Hippocampal formation (tissue), 2 donors: Measurements from ENCODE around the gene RELL2.
"Not testable (repeated sequence)": the region's sequence is repeated elsewhere in the genome, so short reads cannot be mapped to it uniquely, and the experiment has no call there.

Source experiments
- DNase-seq, 2 donors: peaks; one replicate each; lab custom pipeline; 2025; lab: John Stamatoyannopoulos, UW

RELL2 gene, protein sequence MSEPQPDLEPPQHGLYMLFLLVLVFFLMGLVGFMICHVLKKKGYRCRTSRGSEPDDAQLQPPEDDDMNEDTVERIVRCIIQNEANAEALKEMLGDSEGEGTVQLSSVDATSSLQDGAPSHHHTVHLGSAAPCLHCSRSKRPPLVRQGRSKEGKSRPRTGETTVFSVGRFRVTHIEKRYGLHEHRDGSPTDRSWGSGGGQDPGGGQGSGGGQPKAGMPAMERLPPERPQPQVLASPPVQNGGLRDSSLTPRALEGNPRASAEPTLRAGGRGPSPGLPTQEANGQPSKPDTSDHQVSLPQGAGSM

DNA sequence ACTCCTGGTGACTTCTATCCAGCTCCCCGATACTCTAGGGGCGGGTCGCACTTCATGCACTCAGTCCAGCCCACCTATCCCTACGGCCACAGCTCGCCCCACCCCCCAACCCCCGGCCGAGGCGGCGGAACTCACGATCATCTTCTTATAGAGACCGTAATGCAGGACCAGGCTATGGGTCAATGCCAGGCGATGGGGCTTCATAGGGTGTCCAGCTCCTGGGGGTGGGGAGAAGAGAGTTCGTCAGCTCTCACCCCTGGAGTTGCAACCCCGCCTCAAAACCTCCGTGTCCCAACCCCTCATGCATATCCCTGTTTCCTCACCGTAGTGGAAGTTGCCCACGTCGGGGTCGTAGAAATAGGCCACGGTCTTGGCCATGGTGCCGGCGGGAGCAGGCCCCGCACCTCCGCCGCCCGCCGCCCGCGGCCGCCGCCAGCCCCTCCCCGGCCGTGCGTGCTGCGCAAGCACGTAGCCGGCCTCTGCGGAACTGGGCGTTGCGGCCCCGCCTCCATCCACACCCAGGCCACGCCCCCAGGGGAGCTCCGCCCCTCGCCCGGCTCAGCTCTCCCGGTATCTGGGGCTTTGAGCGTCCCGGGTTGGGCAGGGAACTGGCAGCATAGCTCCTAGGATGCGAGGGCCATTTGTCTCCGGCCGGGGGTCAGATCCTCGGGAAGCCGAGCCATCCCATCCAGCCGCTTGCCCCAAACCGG, at the start of gene RELL2, which contains the start of gene HDAC3:
Gene RELL2, plus strand, starts transcription at position 585 of the 710 bp plus-strand sequence. CDS start 1,229 bp downstream, outside the sequence.
Gene HDAC3, minus strand, starts transcription at position 437 of the 710 bp plus-strand sequence. Its CDS starts 59 bp downstream, at position 378.
- peak; percentile 89 to 91 for DNase-seq

DNA sequence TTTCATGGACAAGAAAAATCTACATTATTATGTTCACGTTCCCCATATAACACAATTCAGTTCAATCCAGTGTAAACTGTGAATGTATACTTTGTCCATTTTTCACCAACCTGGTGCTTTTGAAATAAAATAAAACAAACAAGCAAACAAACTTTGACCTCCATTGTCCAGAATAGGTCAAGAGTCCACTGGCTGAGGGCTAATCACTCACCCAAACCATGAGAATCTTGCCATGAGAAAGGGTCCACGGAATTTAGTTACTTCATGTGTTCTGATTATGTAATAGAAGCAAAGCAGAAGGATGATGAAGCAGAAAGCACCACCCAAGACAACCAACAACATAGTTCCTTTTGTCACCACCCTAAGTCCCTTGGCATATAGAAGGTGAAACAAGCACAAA, 46.7 kb upstream of the RELL2 start:
- DNase-seq: no peak

DNA sequence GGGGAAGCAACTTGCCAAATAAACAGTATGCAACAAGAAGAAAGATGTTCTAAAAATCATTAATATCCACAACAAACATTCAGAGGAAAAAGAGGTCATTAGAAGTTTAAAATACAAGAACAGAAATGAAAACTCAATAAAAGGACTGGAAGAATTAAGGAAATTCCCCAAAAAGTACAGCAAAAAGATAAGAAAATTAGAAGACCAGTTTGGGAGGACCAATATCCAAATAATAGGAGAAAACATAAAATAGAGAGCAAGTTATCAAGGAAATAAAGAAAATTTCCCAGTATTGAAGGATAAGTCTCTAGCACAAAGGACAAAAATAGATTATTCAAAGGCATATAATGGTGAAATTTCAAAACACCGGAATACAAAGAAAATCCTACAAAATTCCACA, 39.9 kb upstream of the RELL2 start:
- DNase-seq: no peak

DNA sequence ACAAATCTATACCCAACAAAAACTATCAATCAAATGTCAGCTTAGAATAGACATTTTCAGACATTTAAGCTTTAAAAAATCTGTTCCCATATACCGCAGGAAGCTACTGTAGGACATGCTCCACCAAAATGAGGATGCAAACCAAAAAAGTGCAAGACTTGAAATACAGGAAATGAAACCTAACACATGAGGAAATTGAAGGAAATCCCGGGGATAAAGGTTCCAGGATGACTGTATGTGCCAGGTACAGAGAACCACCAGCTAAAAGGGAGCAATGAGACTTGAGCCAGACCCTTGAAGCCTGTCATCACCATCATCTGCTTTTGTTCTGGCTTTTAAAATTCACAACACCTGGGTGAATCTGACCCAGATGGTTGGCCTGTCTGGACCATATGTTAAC, 39.4 kb upstream of the RELL2 start:
- DNase-seq: no peak

DNA sequence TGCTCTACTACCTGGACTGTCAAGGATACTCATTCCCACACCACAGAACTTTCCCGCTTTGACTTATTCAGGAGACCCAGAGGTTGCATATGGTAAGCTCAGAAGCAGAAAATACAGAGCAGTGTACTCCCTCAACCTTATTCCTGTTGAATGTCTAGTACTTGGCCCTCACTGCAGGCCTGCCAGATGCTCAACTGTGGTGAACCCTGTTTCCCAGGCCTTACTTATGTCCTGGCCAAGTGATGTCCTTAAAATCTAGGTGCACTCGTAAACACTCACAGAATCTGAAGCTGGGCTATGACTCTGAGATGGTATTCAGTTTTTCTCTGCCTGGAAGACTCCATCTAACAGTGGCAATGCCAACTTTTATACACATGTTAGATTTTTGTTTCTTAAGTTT, 39.0 kb upstream of the RELL2 start:
- DNase-seq: no peak

DNA sequence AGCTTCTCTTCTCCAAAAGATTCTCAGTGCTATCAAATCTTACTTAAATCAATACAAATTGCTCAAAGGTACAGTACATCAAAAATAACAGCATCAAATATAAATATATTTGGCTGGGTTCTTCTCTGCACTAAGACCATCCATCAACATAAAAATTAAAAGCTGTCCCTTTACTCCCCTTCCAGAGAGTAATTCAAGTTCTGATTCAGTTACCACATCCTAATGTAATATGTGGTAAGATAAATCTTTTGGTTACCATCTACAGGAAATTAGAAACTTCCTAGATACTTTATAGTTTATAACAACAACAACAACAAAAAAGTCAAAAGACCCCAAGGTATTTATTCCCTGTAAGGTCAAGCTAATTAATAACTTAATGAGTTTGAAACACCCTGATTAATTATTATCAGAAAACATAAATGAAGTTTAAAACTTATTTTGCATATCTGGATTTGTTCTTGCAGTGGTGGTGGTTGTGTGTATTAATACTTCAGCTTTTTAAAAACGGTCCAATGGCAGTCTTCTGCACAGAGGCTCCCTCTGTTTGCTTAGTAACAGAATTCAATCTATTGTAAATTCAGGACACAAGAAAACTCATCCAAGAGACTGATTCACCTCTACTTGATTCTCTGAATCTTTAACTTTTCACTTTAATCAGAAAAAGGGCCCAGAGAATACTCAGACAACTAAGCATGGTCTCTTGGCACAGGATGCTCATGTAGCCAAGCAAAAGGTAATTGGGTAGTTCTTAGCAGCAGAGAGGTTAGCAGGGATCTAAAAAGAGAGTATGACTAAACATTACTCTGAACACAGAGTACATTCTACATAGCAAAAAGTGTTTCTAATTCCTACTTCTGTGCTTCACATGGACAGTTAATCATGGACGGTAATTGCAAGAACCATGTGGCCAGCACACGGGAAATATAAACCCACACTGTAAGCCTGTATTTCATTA, 38.1 kb upstream of the RELL2 start:
- DNase-seq: no peak

DNA sequence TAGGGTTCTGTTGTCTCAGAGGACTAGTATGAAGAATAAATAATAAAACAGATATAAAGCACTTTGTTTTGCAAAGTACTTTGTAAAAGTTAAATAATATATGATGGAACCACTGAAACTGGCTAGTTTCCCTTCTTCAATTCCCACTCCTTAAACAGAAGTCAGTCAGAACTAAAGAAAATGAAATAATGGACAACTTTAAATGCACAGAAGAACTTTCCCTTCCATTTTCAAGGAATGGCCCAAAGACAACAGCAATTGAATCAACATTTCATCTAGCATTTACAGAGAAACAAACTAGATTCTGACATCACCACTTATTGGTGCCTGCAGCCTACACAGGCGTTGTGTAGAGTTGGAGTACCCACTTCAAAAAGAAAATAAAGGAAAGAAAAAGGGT, 34.2 kb upstream of the RELL2 start:
- no peak for DNase-seq

DNA sequence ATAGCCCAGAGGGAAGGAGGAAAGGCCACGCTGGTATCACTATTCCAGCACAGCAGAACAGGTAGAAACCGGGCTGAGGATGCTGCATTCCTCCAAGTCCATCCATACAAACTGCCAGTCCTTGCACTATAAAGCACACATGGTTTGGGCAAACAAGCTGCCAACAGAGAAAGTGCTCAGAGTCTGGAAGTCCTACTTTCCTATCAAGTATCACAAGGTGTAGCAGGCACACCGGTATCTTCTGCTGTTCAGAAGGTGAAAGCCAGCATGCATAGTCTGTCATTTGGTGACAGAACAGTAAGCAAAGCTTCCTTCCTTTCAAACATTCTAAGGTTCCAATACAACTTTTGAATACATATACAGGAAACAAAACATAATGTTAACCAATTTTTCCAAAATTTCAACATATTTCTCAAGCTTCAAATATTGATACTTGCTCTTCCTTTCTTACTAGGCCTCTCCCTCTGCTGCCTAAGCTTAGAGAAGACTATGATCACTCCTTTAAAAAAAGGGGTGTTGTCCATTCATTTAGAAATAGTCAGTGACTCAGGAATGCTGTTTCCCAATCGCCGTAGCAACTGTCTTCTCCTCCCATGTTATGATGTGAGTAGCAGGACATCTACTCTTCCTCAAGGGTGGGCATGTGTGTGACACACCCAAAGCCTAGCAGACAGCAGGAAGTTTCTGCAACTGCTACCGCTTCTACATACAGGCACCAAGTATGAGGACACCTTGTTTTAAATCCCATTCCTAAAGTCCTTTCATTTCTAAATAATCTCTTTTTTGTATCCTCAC, 32.7 kb upstream of the RELL2 start:
- DNase-seq: no peak

DNA sequence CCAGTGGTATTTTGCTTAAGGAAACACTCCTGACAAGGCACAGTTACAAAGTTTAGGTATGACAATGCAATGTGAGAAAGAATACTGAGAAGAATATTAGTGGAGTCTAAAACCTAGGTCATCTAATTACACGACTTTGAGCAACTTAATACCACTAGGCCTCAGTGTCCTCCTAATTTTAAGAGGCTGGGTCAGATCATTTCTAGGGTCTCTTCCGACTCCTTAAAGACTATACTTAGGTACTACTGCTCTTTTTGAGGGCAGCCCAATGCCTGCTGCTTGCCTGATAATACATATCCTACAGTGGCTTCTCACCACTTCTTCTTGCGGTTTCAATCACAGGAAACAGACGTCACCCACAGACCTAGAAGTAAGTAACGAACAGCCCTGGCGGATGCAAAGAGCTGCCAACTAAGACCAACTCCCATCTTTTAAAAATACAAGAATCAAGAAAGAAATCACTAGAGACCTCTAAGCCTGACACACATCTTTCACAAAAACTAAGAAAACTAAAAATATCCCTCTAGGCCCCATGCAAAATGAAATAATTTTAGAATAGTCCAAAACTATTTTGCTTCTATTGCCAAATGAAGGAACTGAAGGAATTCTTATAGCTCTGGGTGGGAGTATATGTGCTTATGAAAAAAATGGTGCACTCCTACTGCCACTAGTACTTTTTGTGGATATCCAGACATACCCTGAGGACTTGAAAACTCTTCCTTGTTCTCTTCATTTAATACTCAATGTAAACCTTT, 31.1 kb upstream of the RELL2 start:
- no peak for DNase-seq

DNA sequence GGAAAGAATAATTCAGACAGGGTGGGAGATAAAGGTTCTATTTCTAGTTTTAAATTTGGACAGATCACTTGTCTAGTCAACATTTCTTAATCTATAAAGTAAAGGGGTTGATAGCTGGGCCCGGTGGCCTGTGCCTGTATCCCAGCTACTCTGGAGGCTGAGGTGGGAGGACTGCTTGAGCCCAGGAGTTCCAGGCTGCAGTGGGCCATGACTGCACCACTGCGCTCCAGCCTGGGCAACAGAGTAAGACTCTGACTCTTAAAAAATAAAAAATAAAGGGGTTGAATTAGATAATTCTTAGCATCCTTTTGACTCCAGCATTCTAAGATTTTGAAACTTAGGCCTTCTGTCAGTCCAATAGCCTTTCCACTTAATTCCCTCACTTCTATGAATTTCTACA, 28.8 kb upstream of the RELL2 start:
- no peak for DNase-seq

DNA sequence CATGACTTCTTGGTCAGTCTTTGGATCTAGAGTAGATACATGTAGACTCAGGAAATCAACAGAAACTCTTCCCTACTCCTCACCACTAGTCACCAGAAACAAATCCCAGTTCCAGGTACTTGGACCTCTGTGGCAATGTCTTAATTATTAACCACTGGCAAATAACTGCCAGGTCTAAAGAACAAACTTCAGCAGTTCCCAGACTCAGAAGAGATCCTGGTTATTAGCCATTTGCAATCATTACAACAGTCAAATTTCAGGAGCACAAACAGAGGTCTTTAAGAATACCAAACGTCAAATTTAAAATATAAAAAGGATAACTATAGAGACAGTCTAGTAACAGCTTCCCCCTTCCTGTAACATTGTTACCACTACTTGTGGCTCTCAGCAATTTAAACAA, 28.2 kb upstream of the RELL2 start:
- DNase-seq: no peak

DNA sequence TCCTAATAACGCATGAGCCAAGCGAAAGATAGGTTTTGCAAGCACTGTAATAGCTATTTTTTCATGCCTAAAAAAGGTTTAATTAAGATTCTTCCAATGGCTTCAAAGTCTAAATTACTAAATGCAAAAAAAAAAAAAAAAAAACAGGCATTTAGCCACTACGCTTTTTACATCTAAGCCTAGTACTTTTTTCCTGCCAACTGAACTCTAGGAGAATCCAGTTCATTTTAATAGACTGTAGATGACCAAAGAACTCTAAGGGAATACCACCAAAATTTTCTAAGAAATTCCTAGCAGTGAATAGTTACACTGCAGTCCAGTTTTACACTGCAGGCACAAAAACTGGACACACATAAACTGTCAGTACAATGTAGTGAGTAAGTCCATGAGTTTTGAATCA, 27.8 kb upstream of the RELL2 start:
- no peak for DNase-seq

DNA sequence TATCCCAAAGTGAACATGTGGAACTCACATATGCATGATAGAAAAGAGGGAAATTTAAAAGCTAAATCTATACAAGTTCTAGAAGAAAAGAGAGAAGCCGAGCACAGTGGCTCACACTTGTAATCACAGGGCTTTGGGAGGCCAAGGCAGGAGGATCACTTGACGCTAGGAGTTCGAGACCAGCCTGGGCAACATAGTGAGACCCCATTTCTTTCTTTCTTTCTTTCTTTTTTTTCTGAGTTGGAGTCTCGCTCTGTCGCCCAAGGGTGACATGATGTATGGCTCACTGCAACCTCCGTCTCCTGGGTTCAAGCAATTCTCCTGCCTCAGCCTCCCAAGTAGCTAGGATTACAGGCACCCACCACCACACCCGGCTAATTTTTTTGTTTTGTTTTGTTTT, 26.9 kb upstream of the RELL2 start:
- not testable (repeated sequence) for DNase-seq

DNA sequence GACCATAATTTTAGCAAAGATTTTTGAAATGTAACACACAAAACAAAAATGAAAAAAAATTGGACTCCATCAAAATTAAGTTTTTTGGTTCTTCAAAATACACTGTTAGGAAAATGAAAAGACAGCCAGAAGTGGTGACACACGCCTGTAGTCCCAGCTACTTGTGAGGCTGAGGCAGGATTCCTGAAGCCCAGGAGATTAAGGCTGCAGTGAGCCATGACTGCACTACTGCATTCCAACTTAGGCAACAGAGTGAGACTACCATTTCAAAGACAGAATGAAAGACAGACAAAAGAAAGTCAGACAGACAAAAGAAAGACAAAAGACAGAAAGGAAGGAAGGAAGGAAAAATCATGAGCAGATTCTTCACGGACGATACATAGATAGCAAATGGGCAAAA, 25.5 kb upstream of the RELL2 start:
- DNase-seq: no peak

DNA sequence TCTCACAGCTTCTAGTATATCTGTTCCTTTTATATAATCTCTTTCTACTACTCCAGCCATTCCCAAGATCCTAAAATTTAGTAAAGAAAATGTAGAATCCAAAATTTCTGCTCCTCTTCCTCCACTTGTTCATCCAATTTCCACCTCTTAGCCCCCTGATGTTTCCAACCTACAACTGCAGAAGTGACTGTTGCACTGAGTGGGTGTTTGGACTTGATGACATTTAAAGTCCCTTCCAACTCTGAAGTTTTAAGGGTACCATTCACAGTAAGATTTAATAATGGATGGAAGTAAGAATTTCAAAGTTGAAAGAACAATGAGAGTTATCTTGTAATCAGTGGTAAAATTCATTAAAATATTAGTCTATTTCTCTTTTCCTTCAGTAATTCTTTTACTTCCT, 23.5 kb upstream of the RELL2 start:
- no peak for DNase-seq

DNA sequence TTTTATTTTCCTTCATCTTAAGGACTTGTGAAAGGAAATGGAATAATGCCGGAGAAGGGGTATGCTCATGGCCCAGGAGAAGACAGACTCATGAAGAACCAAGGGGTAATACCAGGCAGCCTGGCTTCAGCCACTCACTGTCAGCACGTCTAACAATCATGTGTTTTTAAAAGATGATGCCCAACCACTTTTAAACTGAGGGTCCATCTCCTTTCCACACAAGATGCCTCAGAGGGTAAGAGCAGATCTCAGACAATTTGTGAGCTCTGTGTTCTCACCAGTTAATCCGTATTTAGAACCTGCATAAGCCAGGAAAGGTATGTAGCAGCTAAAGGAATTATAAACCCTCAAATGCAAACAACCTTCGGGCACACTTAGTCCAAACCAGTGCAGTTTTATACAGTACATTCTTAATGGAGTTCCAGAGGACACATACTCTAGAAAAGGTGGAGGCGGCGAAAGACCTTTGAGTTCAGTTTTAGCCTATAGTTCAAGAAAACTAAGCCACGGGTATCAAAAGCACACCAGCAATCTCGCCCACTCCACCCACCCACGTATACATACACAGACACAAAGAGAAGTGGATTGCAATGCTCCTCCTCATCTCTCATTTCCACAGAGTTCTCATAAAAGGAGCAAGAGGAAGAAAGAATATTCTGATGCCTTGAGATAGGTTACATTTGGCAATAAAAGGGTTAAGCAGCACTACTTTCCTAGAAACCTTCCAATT, 20.6 kb upstream of the RELL2 start:
- DNase-seq: no peak

DNA sequence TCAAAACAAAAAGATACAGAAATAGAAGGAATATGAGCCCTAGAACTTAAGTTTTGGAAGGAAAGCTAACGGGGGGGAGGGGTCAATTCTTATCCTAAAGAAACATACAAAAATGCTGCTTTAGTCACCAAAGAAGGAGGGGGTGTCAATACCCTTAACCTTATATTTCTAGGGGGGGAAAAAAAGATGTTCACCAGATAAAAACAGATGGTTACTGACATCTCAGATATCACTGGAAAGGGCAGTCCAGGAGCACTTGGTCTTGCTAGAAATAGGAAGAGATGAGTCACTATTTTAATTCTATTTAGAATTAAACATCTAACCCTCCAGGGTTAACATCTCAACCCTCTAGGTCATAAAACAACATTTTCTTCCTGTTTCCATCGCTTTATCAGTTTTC, 19.7 kb upstream of the RELL2 start:
- no peak for DNase-seq

DNA sequence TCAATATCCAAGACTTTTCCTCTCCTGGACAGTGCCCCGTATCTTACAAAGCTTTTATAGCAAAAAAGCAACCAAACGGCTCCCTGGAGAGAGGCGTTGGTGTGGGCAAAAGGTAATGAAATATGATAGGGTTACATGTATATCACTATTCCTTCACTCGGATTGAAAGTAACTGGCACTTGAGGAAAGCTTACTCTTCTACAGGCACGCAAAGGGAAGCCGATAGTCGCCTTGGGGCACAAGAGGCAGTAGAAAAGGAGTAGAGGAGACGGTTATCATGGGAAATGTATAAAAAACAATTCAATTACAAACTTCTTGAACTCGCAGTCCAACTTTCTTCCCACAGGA, 19.1 kb upstream of the RELL2 start:
- DNase-seq: no peak

DNA sequence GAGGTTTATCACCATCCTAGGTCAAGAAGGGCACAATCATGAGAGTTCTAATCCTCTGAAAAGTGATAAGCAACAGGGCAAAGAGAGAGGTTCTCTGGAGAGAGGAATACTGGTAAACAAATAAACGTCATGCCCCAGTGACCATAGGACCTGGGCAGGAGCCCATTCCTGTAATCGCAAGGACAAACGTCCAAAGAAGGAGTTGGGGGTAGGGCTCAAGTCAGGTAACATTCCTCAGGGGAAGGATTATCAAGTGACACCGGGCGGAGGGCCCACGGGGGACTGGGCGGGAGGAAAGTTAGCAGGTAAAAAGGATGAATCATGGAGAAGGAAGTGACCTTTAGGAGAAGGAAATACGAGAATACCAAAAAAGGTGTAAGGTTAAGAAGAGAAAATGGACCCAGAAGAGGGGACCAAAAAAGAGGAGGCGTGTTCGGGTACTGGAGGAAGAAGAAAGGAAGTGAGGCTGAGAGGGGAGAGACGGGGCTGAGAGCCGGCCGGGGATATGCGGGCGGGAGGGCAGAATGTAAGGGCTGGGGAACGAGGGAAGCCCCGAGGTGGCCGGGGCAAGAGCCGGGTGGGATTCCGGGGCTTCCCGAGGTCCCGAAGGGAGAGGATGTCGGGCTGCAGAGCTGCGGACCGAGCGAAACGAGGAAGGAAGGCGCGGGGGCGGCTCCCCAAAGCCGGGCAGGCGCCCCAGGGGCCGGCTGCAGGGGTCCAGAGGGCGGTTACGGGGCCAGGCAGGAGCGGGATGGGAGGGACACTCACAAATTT, 18.6 kb upstream of the RELL2 start:
- DNase-seq: no peak
